Measurements from ENCODE around the gene NDUFAF7.
"Not testable (repeated sequence)": the region's sequence is repeated elsewhere in the genome, so short reads cannot be mapped to it uniquely, and the experiment has no call there.

NDUFAF7 gene

GRCh38 chr2:37211939-37212338 is 19.5 kb upstream of the NDUFAF7 start:
- no peak for DNase-seq (ENCODE audit: low read depth in 2 of 3, low spot score in 1 of 3)

- DNase-seq (ENCODE audit: low read depth in 2 of 3, low spot score in 1 of 3), result no peak
Measured at GRCh38 chr2:37215250-37215649, 16.2 kb upstream of the NDUFAF7 start.

GRCh38 chr2:37219046-37219445 is 12.4 kb upstream of the NDUFAF7 start:
- DNase-seq (ENCODE audit: low read depth in 2 of 3, low spot score in 1 of 3), result no peak

GRCh38 chr2:37223131-37223530 is 8.3 kb upstream of the NDUFAF7 start:
- no peak for DNase-seq (ENCODE audit: low read depth in 2 of 3, low spot score in 1 of 3)

- DNase-seq (ENCODE audit: low read depth in 2 of 3, low spot score in 1 of 3), result no peak
Measured at GRCh38 chr2:37224063-37224462, 7.4 kb upstream of the NDUFAF7 start.

GRCh38 chr2:37225129-37225528 is 6.3 kb upstream of the NDUFAF7 start:
- not testable (repeated sequence) for DNase-seq (ENCODE audit: low read depth in 2 of 3, low spot score in 1 of 3)

- DNase-seq (ENCODE audit: low read depth in 2 of 3, low spot score in 1 of 3), result no peak
Measured at GRCh38 chr2:37226863-37227262, 4.6 kb upstream of the NDUFAF7 start.

GRCh38 chr2:37228788-37229187 is 2.7 kb upstream of the NDUFAF7 start:
- no peak for DNase-seq (ENCODE audit: low read depth in 2 of 3, low spot score in 1 of 3)

- DNase-seq (ENCODE audit: low read depth in 2 of 3, low spot score in 1 of 3), result no peak
Measured at GRCh38 chr2:37230581-37230980, 877 bp upstream of the NDUFAF7 start.

- peak in 1 of 3 donors; percentile 8 for DNase-seq (ENCODE audit: low read depth in 2 of 3, low spot score in 1 of 3)
Measured at GRCh38 chr2:37232131-37232933, 874 bp downstream of the NDUFAF7 start.

- no peak for DNase-seq (ENCODE audit: low read depth in 2 of 3, low spot score in 1 of 3)
Measured at GRCh38 chr2:37243435-37243834, 12.0 kb downstream of the NDUFAF7 start.

- DNase-seq (ENCODE audit: low read depth in 2 of 3, low spot score in 1 of 3), result no peak
Measured at GRCh38 chr2:37244017-37244416, 12.6 kb downstream of the NDUFAF7 start.

- DNase-seq (ENCODE audit: low read depth in 2 of 3, low spot score in 1 of 3), result no peak
Measured at GRCh38 chr2:37244755-37245154, 13.3 kb downstream of the NDUFAF7 start.

- no peak for DNase-seq (ENCODE audit: low read depth in 2 of 3, low spot score in 1 of 3)
Measured at GRCh38 chr2:37246205-37246604, 14.7 kb downstream of the NDUFAF7 start.

GRCh38 chr2:37250869-37251740 is 19.6 kb downstream of the NDUFAF7 start:
- DNase-seq (ENCODE audit: low read depth in 2 of 3, low spot score in 1 of 3), result no peak

GRCh38 chr2:37262522-37262921 is 31.1 kb downstream of the NDUFAF7 start:
- no peak for DNase-seq (ENCODE audit: low read depth in 2 of 3, low spot score in 1 of 3)

GRCh38 chr2:37263839-37264238 is 32.4 kb downstream of the NDUFAF7 start:
- DNase-seq (ENCODE audit: low read depth in 2 of 3, low spot score in 1 of 3), result no peak

- no peak for DNase-seq (ENCODE audit: low read depth in 2 of 3, low spot score in 1 of 3)
Measured at GRCh38 chr2:37267685-37268084, 36.2 kb downstream of the NDUFAF7 start.

- DNase-seq (ENCODE audit: low read depth in 2 of 3, low spot score in 1 of 3), result no peak
Measured at GRCh38 chr2:37268111-37268510, 36.7 kb downstream of the NDUFAF7 start.

- DNase-seq (ENCODE audit: low read depth in 2 of 3, low spot score in 1 of 3), result no peak
Measured at GRCh38 chr2:37271376-37272067, 40.1 kb downstream of the NDUFAF7 start.

- DNase-seq (ENCODE audit: low read depth in 2 of 3, low spot score in 1 of 3), result no peak
Measured at GRCh38 chr2:37274359-37274965, 43.0 kb downstream of the NDUFAF7 start.
